Osteoblast (primary cell): ENCODE measurements around the gene KDM6B. TPM values are rescaled to one million over a fixed set of nuclear protein-coding genes. Genes with fewer than 3 reads are reported as not detected.
A peak's percentile ranks its signal among the peaks of the same experiment; 100 is the strongest.

Experiments
- DNase-seq: peaks from one replicate; pipeline ENCODE4 v3.0.0; 2011; ENCODE audit warnings: low spot score, mixed read lengths; ENCODE audit not compliant: insufficient read length; ENCODE audit errors: missing footprints
- H2AFZ ChIP-seq: 2 replicates; pipeline ENCODE4 v1.6.0; 2011; ENCODE audit warnings: mild to moderate bottlenecking, low read length
- H3K27ac ChIP-seq: 2 replicates; pipeline ENCODE4 v1.5.1; 2011; ENCODE audit warnings: mild to moderate bottlenecking, low read depth, low read length, moderate library complexity
- H3K27me3 ChIP-seq: 2 replicates; pipeline ENCODE4 v1.6.0; 2012; ENCODE audit warnings: mild to moderate bottlenecking, control low read depth, inconsistent platforms, low read length, moderate library complexity; ENCODE audit not compliant: insufficient read depth
- H3K36me3 ChIP-seq: 2 replicates; pipeline ENCODE4 v1.5.1; 2011; ENCODE audit warnings: mild to moderate bottlenecking, low read length, control low read depth, moderate library complexity; ENCODE audit not compliant: insufficient read depth
- H3K4me1 ChIP-seq: 2 replicates; pipeline ENCODE4 v1.5.1; 2011; ENCODE audit warnings: mild to moderate bottlenecking, low read length, control low read depth, moderate library complexity; ENCODE audit not compliant: insufficient read depth
- H3K4me2 ChIP-seq: 2 replicates; pipeline ENCODE4 v1.6.0; 2011; ENCODE audit warnings: mild to moderate bottlenecking, low read length; ENCODE audit not compliant: insufficient read depth
- H3K4me3 ChIP-seq: fragments of 200-600 bp; sonication (generic); 3 replicates; pipeline ENCODE4 v1.5.1; 2012; ENCODE audit warnings: mild to moderate bottlenecking, low read length, inconsistent platforms; ENCODE audit not compliant: insufficient read depth
- H3K79me2 ChIP-seq: 2 replicates; pipeline ENCODE4 v1.6.0; 2012; ENCODE audit warnings: mild to moderate bottlenecking, low read length, control low read depth, inconsistent platforms; ENCODE audit not compliant: insufficient read depth
- H3K9me3 ChIP-seq: 2 replicates; pipeline ENCODE4 v1.5.1; 2011; ENCODE audit warnings: low read depth, low read length, control low read depth
- H4K20me1 ChIP-seq: 2 replicates; pipeline ENCODE4 v1.6.0; 2012; ENCODE audit warnings: mild to moderate bottlenecking, low read length, control low read depth; ENCODE audit not compliant: insufficient read depth
- CTCF ChIP-seq: IDR thresholded peaks from 2 replicates; pipeline ENCODE4 v1.5.1; 2011; ENCODE audit warnings: mild to moderate bottlenecking, low read depth, low read length, moderate library complexity; ENCODE audit errors: extremely low read depth
- total RNA-seq: library from RNA; depleted of rRNA; stranded (reverse); fragments of >200 nt; gene quantifications from 2 replicates; pipeline ENCODE4 v1.2.3, GENCODE V29; 2012

KDM6B gene
- total RNA-seq, 1 donor = 12.3 TPM

DNA sequence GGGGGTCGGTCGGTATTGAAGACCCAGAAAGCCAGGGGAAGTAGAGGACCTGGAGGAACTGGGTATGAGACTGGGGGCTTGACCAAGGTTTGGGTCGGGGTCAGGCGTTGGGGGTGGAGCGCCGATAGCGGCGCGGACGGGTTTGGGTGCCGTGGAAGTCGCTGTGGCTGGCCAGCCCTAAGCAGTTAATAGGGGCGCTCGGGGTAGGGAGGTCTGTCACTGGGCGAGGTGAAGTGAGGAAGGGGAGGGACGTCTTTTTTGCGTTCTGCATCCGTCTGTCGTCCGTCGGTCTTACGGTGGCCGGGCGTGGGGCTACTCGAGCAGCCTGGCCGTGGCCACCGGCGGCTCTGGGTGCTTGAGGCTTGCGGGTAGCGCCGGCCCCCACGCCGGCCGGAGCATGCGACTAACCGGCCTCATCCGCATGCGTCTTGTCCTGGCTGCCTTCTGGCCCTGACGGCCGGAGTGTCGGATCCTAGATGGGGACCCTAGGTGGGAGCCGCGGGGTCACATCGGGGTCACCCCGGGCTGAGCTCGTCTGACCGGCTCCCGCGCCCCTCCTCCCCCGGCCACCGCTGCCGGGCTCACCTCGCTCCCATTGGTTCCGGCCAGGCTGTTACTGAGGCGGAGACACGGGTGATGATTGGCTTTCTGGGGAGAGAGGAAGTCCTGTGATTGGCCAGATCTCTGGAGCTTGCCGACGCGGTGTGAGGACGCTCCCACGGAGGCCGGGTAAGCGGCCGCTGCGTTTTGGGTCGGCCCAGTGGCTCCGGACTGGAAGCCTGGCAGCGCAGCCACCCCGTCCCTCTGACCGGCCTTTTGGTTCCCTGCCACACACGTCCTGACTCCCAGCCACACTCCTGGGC is 10.5 kb downstream of the KDM6B start:
- peaks cover 31% of the 10 kb centered on the region for H3K79me2 ChIP-seq
- peaks cover 20% of the 10 kb centered on the region for H3K36me3 ChIP-seq
- H3K4me1 ChIP-seq = peaks cover 29% of the 10 kb centered on the region
- H3K27me3 ChIP-seq = no peaks in the 10 kb centered on the region
- H4K20me1 ChIP-seq = peaks cover 30% of the 10 kb centered on the region
- no peaks in the 10 kb centered on the region for H3K9me3 ChIP-seq
- peak overlapping the region; percentile 97 for H3K4me2 ChIP-seq
- H3K27ac ChIP-seq = peak overlapping the region; percentile 99
- no peak for TF ChIP-seq CTCF
- peak; percentile 99 for DNase-seq
- peak overlapping the region; percentile 51 for H2AFZ ChIP-seq
- peak overlapping the region; percentile 81 for H3K4me3 ChIP-seq

GRCh38 chr17:7845359-7846062 is 11.5 kb downstream of the KDM6B start:
- no peak for TF ChIP-seq CTCF
- H3K4me3 ChIP-seq = peak overlapping the region; percentile 81
- H3K27me3 ChIP-seq = no peaks in the 10 kb centered on the region
- H3K4me1 ChIP-seq = peaks cover 29% of the 10 kb centered on the region
- peaks cover 28% of the 10 kb centered on the region for H3K36me3 ChIP-seq
- H3K79me2 ChIP-seq = peaks cover 29% of the 10 kb centered on the region
- H4K20me1 ChIP-seq = peaks cover 29% of the 10 kb centered on the region
- H3K27ac ChIP-seq = peak overlapping the region; percentile 99
- H3K9me3 ChIP-seq = no peaks in the 10 kb centered on the region
- no peak for DNase-seq
- no peak overlapping the region for H2AFZ ChIP-seq
- H3K4me2 ChIP-seq = peak overlapping the region; percentile 97

DNA sequence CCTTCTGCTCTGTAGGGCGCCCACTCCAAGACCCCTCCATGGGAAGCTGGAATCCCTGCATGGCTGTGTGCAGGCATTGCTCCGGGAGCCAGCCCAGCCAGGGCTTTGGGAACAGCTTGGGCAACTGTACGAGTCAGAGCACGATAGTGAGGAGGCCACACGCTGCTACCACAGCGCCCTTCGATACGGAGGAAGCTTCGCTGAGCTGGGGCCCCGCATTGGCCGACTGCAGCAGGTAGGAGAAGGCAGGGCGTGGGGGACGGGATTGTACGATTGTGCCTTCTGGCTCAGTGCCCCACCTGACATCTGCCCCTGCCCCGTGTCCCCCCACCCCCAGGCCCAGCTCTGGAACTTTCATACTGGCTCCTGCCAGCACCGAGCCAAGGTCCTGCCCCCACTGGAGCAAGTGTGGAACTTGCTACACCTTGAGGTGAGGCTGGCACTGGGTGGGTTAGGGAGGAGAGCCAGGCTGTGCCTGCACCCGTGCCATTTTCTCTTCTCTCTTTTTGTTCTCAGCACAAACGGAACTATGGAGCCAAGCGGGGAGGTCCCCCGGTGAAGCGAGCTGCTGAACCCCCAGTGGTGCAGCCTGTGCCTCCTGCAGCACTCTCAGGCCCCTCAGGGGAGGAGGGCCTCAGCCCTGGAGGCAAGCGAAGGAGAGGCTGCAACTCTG is 12.2 kb downstream of the KDM6B start:
- H3K9me3 ChIP-seq = no peaks in the 10 kb centered on the region
- TF ChIP-seq CTCF = no peak
- H3K4me2 ChIP-seq = no peak overlapping the region
- DNase-seq = no peak
- no peak overlapping the region for H3K27ac ChIP-seq
- peaks cover 27% of the 10 kb centered on the region for H3K36me3 ChIP-seq
- H3K4me3 ChIP-seq = no peak overlapping the region
- peaks cover 32% of the 10 kb centered on the region for H3K79me2 ChIP-seq
- H3K4me1 ChIP-seq = peaks cover 23% of the 10 kb centered on the region
- H2AFZ ChIP-seq = no peak overlapping the region
- H4K20me1 ChIP-seq = peaks cover 29% of the 10 kb centered on the region
- H3K27me3 ChIP-seq = no peaks in the 10 kb centered on the region
